ENCODE data around the gene BICDL1.

DNA sequence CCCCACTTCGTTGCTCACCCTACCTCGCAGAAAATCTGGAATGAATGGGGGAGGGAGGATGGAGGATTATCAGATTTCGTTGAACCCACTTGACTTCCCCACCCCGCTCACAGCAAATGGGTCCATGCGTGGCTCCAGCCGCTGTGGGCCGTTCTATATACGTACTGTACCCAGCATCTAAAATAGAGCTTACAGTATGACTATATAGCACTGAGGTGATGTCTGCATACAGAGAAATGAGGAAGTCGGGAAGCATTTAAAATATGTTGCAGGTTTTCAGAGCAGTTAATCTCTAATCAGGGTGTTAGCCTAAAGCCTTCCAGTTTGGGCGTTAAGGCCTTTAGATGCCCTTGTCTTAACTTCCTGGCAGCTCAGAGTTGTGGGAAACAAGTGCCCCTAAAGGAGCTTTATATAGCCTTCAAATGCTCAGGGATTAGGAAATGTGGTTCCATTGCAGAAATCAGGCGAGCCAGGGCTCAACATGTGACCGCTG is 1.4 kb downstream of the BICDL1 start:
- TF ChIP-seq POLR2A (IDR thresholded peaks at IDR 0.05) = no peak
- TF ChIP-seq, protein P1, sequence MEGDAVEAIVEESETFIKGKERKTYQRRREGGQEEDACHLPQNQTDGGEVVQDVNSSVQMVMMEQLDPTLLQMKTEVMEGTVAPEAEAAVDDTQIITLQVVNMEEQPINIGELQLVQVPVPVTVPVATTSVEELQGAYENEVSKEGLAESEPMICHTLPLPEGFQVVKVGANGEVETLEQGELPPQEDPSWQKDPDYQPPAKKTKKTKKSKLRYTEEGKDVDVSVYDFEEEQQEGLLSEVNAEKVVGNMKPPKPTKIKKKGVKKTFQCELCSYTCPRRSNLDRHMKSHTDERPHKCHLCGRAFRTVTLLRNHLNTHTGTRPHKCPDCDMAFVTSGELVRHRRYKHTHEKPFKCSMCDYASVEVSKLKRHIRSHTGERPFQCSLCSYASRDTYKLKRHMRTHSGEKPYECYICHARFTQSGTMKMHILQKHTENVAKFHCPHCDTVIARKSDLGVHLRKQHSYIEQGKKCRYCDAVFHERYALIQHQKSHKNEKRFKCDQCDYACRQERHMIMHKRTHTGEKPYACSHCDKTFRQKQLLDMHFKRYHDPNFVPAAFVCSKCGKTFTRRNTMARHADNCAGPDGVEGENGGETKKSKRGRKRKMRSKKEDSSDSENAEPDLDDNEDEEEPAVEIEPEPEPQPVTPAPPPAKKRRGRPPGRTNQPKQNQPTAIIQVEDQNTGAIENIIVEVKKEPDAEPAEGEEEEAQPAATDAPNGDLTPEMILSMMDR (IDR thresholded peaks at IDR 0.05) = no peak
